Lower leg skin (tissue), 3 donors: ENCODE measurements around the gene NRTN.

Source experiments
- CTCF ChIP-seq, 3 donors: fragments of 450-650 bp; IDR thresholded peaks; one replicate each; pipeline ENCODE4 v1.5.1; 2016; ENCODE audit warnings: antibody characterized with exemption in 3 of 3, mild to moderate bottlenecking in 3 of 3, moderate library complexity in 2 of 3
- POLR2A ChIP-seq, 2 donors: fragments of 450-650 bp; IDR thresholded peaks; one replicate each; pipeline ENCODE4 v1.6.1; 2016 to 2017; ENCODE audit warnings: antibody characterized with exemption in 2 of 2, mild to moderate bottlenecking in 1 of 2, moderate library complexity in 1 of 2

- TF ChIP-seq CTCF (IDR thresholded peaks at IDR 0.05) (no peak), POLR2A (IDR thresholded peaks at IDR 0.05) (no peak)
Observed at GRCh38 chr19:5787409-5788182, 17.3 kb upstream of the NRTN start.
